ENCODE data around the gene PANX1.

The PANX1 gene

DNA sequence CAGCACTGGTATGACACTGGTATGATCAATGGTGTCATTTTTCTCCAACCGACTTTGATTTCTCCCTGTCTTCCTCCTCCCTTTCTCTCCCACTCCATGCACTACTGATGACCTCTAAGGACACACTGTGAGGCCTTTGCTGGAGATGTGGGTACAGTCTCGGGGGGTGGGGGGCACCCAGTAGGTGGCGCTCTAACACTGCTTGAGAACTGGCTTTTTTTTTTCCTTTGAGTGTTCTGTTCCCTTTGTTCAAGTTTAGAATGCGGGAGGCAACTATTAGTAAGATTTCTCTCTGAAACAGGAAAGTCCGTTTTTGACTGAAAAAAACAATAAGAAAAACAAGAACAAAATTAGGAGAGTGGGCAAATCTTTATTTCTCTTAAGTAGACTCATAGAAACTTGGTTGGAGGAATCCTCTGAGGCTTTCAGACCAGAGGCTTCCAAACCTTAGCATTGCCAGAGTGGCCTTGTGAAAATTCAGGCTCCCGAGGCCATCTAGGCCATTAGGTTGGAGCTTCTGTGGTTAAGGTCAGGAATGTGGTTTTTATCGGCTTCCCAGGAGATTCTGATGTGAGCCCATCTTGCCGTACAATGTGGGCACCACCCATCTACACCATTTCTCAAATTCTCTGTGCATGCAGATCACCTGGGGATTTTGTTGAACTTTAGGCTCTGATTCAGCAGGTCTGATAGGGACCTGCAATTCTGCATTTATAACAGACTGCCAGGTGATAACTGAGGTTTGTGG lies 43.2 kb downstream of the PANX1 start:
- peaks cover 5% of the 10 kb centered on the region for H3K4me1 ChIP-seq (ENCODE audit: insufficient read depth, low read length)
- no peak overlapping the region for H3K4me3 ChIP-seq (ENCODE audit: low read depth in 1 of 2, low read length in 2 of 2)
- no peak overlapping the region for H3K27ac ChIP-seq (ENCODE audit: low read depth, low read length)
- H3K36me3 ChIP-seq (ENCODE audit: insufficient read depth, low read length), result no peaks in the 10 kb centered on the region
- H3K9ac ChIP-seq (ENCODE audit: low read length), result no peak overlapping the region
- H3K9me3 ChIP-seq (ENCODE audit: low read length), result no peaks in the 10 kb centered on the region
- H3K27me3 ChIP-seq (ENCODE audit: control insufficient read depth in 1 of 2, insufficient read depth in 2 of 2, low read length in 2 of 2), result no peaks in the 10 kb centered on the region

DNA sequence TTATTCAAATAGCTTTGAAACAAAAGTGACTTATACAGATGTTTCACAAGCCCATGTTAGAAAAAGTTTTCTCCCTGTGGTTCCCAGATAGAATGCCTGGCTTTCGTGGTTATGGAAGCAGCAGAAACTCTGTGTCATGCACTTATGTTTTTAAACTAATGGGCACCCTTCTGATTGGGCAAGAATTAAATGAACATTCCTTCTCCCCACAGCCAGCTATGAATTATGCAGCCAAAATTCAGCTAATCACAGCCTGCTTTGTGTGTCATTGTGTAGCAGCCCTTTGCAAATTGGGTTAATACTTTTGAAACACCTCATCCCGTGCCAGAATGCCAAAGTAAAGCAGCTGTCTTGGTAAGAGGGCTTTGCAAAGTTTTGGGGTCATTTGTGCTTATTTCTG lies 46.9 kb downstream of the PANX1 start:
- Histone ChIP-seq H3K9me3 (ENCODE audit: low read length) (no peaks in the 10 kb centered on the region), H3K27ac (ENCODE audit: low read depth, low read length) (no peak overlapping the region), H3K4me1 (ENCODE audit: insufficient read depth, low read length) (peaks cover 5% of the 10 kb centered on the region), H3K36me3 (ENCODE audit: insufficient read depth, low read length) (peaks cover 17% of the 10 kb centered on the region), H3K27me3 (ENCODE audit: control insufficient read depth in 1 of 2, insufficient read depth in 2 of 2, low read length in 2 of 2) (no peaks in the 10 kb centered on the region), H3K4me3 (ENCODE audit: low read depth in 1 of 2, low read length in 2 of 2) (no peak overlapping the region), H3K9ac (ENCODE audit: low read length) (no peak overlapping the region)

DNA sequence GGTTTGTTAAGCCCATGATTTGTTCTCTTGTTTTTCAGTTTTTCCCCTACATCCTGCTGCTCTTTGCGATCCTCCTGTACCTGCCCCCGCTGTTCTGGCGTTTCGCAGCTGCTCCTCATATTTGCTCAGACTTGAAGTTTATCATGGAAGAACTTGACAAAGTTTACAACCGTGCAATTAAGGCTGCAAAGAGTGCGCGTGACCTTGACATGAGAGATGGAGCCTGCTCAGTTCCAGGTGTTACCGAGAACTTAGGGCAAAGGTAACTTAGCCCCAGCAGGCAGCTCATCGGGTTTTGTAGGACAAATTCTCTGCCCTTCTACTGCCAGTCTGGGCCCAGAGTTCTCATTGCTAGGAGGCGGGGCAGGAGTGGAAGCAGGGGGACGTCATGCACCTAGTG lies 49.7 kb downstream of the PANX1 start:
- Histone ChIP-seq H3K4me1 (ENCODE audit: insufficient read depth, low read length) (peaks cover 6% of the 10 kb centered on the region), H3K36me3 (ENCODE audit: insufficient read depth, low read length) (peaks cover 26% of the 10 kb centered on the region), H3K9ac (ENCODE audit: low read length) (no peak overlapping the region), H3K9me3 (ENCODE audit: low read length) (no peaks in the 10 kb centered on the region), H3K27me3 (ENCODE audit: control insufficient read depth in 1 of 2, insufficient read depth in 2 of 2, low read length in 2 of 2) (no peaks in the 10 kb centered on the region), H3K4me3 (ENCODE audit: low read depth in 1 of 2, low read length in 2 of 2) (no peak overlapping the region), H3K27ac (ENCODE audit: low read depth, low read length) (no peak overlapping the region)

DNA sequence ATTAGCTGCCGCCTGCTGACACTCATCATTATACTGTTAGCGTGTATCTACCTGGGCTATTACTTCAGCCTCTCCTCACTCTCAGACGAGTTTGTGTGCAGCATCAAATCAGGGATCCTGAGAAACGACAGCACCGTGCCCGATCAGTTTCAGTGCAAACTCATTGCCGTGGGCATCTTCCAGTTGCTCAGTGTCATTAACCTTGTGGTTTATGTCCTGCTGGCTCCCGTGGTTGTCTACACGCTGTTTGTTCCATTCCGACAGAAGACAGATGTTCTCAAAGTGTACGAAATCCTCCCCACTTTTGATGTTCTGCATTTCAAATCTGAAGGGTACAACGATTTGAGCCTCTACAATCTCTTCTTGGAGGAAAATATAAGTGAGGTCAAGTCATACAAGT lies 51.1 kb downstream of the PANX1 start:
- Histone ChIP-seq H3K36me3 (ENCODE audit: insufficient read depth, low read length) (peaks cover 26% of the 10 kb centered on the region), H3K27me3 (ENCODE audit: control insufficient read depth in 1 of 2, insufficient read depth in 2 of 2, low read length in 2 of 2) (no peaks in the 10 kb centered on the region), H3K27ac (ENCODE audit: low read depth, low read length) (no peak overlapping the region)

DNA sequence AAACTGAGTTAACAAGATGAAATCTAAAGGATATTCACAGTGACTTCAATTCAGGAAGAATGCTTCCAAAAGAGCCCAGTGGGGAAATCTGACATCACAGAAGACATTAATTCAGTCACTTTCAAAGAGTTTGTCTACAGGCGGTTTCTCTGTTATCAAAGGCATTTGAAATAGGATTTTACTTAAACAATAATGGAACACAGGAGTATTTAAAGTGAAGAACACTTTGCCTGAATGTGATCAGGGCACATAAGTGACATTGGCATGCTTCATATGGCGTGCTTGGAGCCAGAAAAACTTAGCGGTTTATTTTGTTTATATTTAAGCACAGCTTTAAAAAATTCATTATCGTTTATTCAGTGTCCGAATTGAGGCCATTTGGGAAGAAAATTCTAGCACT lies 52.9 kb downstream of the PANX1 start:
- Histone ChIP-seq H3K27ac (ENCODE audit: low read depth, low read length) (no peak overlapping the region), H3K4me1 (ENCODE audit: insufficient read depth, low read length) (peaks cover 7% of the 10 kb centered on the region), H3K9ac (ENCODE audit: low read length) (no peak overlapping the region), H3K4me3 (ENCODE audit: low read depth in 1 of 2, low read length in 2 of 2) (no peak overlapping the region), H3K36me3 (ENCODE audit: insufficient read depth, low read length) (peaks cover 26% of the 10 kb centered on the region), H3K27me3 (ENCODE audit: control insufficient read depth in 1 of 2, insufficient read depth in 2 of 2, low read length in 2 of 2) (no peaks in the 10 kb centered on the region), H3K9me3 (ENCODE audit: low read length) (no peaks in the 10 kb centered on the region)

More for the DNA sequence above, 51.1 kb downstream of the PANX1 start:
- Histone ChIP-seq H3K4me3 (ENCODE audit: low read depth in 1 of 2, low read length in 2 of 2) (no peak overlapping the region), H3K9ac (ENCODE audit: low read length) (no peak overlapping the region), H3K9me3 (ENCODE audit: low read length) (no peaks in the 10 kb centered on the region), H3K4me1 (ENCODE audit: insufficient read depth, low read length) (peaks cover 12% of the 10 kb centered on the region)

DNA sequence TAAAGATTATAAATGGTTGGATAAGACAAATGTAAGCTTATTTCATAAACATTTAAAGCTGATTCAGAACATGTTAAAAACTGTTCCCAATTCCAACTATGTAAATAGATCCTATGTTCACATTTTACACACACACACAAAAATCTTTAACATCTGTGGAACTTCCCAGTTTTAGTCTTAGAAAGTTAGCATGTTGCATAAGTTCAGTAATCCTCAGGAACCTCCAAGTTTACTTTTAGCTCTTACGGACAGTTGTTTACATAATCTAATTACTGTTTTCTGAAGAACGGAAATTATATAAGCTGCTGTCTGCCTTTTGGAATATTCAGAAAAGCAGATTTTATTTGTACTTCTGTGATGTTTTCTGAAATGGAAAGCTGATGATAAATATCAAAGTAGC lies 53.3 kb downstream of the PANX1 start:
- Histone ChIP-seq H3K27me3 (ENCODE audit: control insufficient read depth in 1 of 2, insufficient read depth in 2 of 2, low read length in 2 of 2) (no peaks in the 10 kb centered on the region), H3K4me3 (ENCODE audit: low read depth in 1 of 2, low read length in 2 of 2) (no peak overlapping the region), H3K36me3 (ENCODE audit: insufficient read depth, low read length) (peaks cover 26% of the 10 kb centered on the region), H3K9me3 (ENCODE audit: low read length) (no peaks in the 10 kb centered on the region), H3K9ac (ENCODE audit: low read length) (no peak overlapping the region), H3K27ac (ENCODE audit: low read depth, low read length) (no peak overlapping the region), H3K4me1 (ENCODE audit: insufficient read depth, low read length) (peaks cover 7% of the 10 kb centered on the region)

DNA sequence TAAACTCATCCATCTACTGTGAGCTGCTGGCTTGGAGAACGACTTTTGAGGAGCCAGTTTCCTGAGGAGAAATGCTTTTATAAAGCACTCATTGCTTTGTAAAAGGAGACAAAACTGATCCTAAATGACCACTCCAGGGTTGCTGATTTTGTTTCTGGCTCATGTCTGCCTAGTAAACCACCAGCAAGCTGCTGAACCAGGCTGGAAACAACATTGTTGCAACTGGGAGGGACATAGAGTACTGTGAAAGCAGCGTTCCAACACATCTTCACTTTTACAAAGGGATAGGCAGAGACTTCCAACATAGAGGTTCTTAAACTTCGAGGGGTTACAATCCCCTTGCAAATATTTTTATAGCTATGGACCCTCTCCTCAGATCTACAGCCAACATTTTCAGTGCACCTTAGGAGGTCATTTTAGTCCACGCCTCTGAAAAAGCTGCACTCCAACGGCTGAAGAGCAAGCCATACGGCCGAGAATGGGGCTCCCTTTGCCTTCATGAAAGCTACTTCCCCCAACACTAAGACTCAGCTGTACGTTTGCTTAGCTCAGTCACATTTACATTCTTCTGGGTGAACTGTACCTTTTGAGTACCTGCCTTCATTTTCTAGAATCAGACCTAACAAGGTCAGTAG lies 54.7 kb downstream of the PANX1 start:
- Histone ChIP-seq H3K27me3 (ENCODE audit: control insufficient read depth in 1 of 2, insufficient read depth in 2 of 2, low read length in 2 of 2) (no peaks in the 10 kb centered on the region), H3K4me3 (ENCODE audit: low read depth in 1 of 2, low read length in 2 of 2) (no peak overlapping the region), H3K27ac (ENCODE audit: low read depth, low read length) (no peak overlapping the region), H3K36me3 (ENCODE audit: insufficient read depth, low read length) (peaks cover 25% of the 10 kb centered on the region), H3K9me3 (ENCODE audit: low read length) (no peaks in the 10 kb centered on the region), H3K4me1 (ENCODE audit: insufficient read depth, low read length) (peaks cover 7% of the 10 kb centered on the region), H3K9ac (ENCODE audit: low read length) (no peak overlapping the region)

DNA sequence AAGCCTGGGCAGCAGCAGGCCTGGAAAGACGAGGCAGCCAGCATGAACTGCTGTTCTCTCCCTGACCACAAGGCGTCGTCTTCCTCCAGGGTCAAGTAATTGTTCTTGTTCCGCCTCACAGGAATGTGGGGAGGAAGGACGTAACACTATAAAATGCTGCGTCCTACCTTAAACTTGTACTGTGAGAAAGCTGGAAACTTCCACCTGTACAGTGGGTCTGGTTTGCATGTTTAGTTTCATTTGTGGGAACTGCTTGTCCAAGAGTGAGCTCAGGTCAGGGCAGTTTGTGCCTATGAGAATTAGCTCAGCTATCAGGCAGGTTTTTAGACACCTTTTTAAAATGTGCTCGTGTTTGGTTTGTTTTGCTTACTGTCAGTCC lies 55.2 kb downstream of the PANX1 start:
- peaks cover 7% of the 10 kb centered on the region for H3K4me1 ChIP-seq (ENCODE audit: insufficient read depth, low read length)
- H3K27me3 ChIP-seq (ENCODE audit: control insufficient read depth in 1 of 2, insufficient read depth in 2 of 2, low read length in 2 of 2), result no peaks in the 10 kb centered on the region
- no peak overlapping the region for H3K9ac ChIP-seq (ENCODE audit: low read length)
- H3K27ac ChIP-seq (ENCODE audit: low read depth, low read length), result no peak overlapping the region
- peak overlapping the region in 1 of 2 donors; percentile 12 for H3K4me3 ChIP-seq (ENCODE audit: low read depth in 1 of 2, low read length in 2 of 2)
- H3K9me3 ChIP-seq (ENCODE audit: low read length), result no peaks in the 10 kb centered on the region
- peaks cover 21% of the 10 kb centered on the region for H3K36me3 ChIP-seq (ENCODE audit: insufficient read depth, low read length)

DNA sequence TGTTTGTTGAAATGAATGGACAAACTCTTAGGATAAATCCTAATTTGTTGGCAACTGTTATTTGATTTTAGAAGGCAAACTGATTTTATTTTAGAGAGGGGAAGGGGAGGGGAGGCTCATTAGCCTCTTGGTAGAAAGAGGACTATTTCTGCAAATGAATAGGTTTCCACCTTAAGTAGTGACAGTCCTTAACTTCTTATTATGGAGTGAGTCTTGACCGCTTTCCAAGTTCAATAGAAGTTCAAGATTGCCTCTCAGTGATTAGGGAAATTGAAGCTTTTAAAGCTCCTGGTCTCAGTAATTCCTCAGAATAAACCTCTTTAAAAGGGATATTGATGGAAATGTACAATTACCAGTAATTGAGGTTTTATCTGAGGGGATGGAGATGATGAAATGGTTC lies 55.7 kb downstream of the PANX1 start:
- Histone ChIP-seq H3K27me3 (ENCODE audit: control insufficient read depth in 1 of 2, insufficient read depth in 2 of 2, low read length in 2 of 2) (no peaks in the 10 kb centered on the region), H3K27ac (ENCODE audit: low read depth, low read length) (no peak overlapping the region), H3K4me3 (ENCODE audit: low read depth in 1 of 2, low read length in 2 of 2) (no peak overlapping the region), H3K4me1 (ENCODE audit: insufficient read depth, low read length) (peaks cover 7% of the 10 kb centered on the region), H3K9me3 (ENCODE audit: low read length) (no peaks in the 10 kb centered on the region), H3K36me3 (ENCODE audit: insufficient read depth, low read length) (peaks cover 21% of the 10 kb centered on the region), H3K9ac (ENCODE audit: low read length) (no peak overlapping the region)

DNA sequence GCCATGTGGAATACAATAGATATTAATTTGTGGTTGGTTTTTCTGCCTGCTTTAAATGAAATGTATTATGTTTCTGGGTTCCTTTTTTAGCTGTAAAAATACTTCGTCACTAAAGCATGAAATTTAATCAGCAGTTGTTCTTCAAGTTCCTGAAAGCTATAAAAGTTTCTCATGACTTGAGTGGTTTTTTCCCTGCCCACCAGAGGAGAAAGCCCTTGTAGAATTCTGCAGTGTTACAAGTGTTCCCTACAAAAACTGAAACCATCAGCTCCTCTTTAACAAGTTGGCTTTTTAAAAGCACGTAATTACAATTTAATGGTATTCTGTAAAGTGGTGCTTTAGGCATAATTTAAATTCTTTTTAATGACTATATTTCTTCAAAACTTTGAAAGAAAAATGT lies 56.2 kb downstream of the PANX1 start:
- H3K9me3 ChIP-seq (ENCODE audit: low read length), result no peaks in the 10 kb centered on the region
- no peak overlapping the region for H3K27ac ChIP-seq (ENCODE audit: low read depth, low read length)
- H3K4me3 ChIP-seq (ENCODE audit: low read depth in 1 of 2, low read length in 2 of 2), result no peak overlapping the region
- H3K4me1 ChIP-seq (ENCODE audit: insufficient read depth, low read length), result peaks cover 7% of the 10 kb centered on the region
- no peaks in the 10 kb centered on the region for H3K27me3 ChIP-seq (ENCODE audit: control insufficient read depth in 1 of 2, insufficient read depth in 2 of 2, low read length in 2 of 2)
- no peak overlapping the region for H3K9ac ChIP-seq (ENCODE audit: low read length)
- H3K36me3 ChIP-seq (ENCODE audit: insufficient read depth, low read length), result peaks cover 16% of the 10 kb centered on the region

DNA sequence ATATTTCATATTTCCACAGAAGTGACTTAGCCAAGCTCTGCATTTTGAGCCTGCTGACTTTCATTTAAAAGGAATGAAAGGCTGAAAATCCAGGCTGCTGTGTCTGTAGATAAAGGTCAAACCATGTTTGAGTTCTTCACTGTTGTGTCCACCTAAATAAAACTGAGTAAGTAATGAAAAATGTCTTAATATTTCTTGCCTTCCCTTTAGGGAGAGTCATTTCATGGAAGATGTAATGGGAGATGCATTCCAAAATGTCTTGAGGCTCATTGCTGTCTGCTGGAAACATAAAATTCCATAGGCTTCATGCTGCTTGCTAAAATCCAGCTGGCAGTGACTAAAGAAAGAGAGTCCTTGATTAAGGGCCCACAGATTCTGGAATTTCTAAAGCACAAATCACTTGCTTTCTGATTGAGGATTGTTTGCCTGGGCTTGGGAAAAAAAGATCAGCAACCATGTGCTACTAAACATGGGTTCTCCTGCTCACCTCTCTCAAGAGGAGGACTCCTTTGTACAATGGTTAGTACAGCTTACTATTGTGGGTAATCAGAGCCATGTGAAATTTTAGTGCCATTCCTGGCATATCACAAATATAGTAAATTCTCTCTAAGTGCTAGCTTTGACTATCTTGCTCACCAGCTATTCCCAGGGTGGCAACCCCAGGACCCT lies 56.9 kb downstream of the PANX1 start:
- Histone ChIP-seq H3K27ac (ENCODE audit: low read depth, low read length) (no peak overlapping the region), H3K4me3 (ENCODE audit: low read depth in 1 of 2, low read length in 2 of 2) (no peak overlapping the region), H3K27me3 (ENCODE audit: control insufficient read depth in 1 of 2, insufficient read depth in 2 of 2, low read length in 2 of 2) (no peaks in the 10 kb centered on the region), H3K9me3 (ENCODE audit: low read length) (no peaks in the 10 kb centered on the region), H3K9ac (ENCODE audit: low read length) (no peak overlapping the region), H3K36me3 (ENCODE audit: insufficient read depth, low read length) (peaks cover 9% of the 10 kb centered on the region), H3K4me1 (ENCODE audit: insufficient read depth, low read length) (peaks cover 7% of the 10 kb centered on the region)
